CD4-positive, CD25-positive, alpha-beta regulatory T cell (primary cell): Measurements from ENCODE around the gene RTCA. TPM values are rescaled to one million over a fixed set of nuclear protein-coding genes. Genes with fewer than 3 reads are reported as not detected.
"Not testable (repeated sequence)": the region's sequence is repeated elsewhere in the genome, so short reads cannot be mapped to it uniquely, and the experiment has no call there.

Experiments used
- ATAC-seq, 2 donors: fragments of 150-1000 bp; cut with Tn5 transposase; one replicate each; pipeline ENCODE4 v1.10.0; 2021; ENCODE audit warnings: low read depth in 2 of 2, moderate number of reproducible peaks in 2 of 2, moderate library complexity in 1 of 2
- DNase-seq, 3 donors: peaks; one replicate each; pipeline versions ENCODE4 v3.0.0 to v3.0.0-alpha.2; 2012 to 2022; ENCODE audit warnings: mixed read lengths in 1 of 3
- H3K27ac ChIP-seq: one replicate; pipeline ENCODE4 v1.7.0; 2013; ENCODE audit warnings: mild to moderate bottlenecking, low read length; ENCODE audit not compliant: insufficient read depth, poor library complexity, severe bottlenecking
- H3K27me3 ChIP-seq: one replicate; pipeline ENCODE4 v1.7.0; 2013; ENCODE audit warnings: low read length; ENCODE audit not compliant: control insufficient read depth, insufficient read depth
- H3K36me3 ChIP-seq: one replicate; pipeline ENCODE4 v1.7.0; 2013; ENCODE audit warnings: mild to moderate bottlenecking, low read length, moderate library complexity; ENCODE audit not compliant: control insufficient read depth, insufficient read depth
- H3K4me1 ChIP-seq: 2 replicates; pipeline ENCODE4 v1.7.0; 2013; ENCODE audit warnings: mild to moderate bottlenecking, low read length; ENCODE audit not compliant: insufficient read depth, control insufficient read depth, poor library complexity, severe bottlenecking
- H3K4me3 ChIP-seq: one replicate; pipeline ENCODE4 v1.7.0; 2013; ENCODE audit warnings: low read depth, mild to moderate bottlenecking, low read length, moderate library complexity
- H3K9me3 ChIP-seq, 2 experiments: 1 replicate in 1 of 2; 2 replicates in 1 of 2; pipeline ENCODE4 v1.7.0; 2013; ENCODE audit warnings: low read length in 2 of 2, mild to moderate bottlenecking in 1 of 2, moderate library complexity in 1 of 2; ENCODE audit not compliant: control insufficient read depth in 2 of 2
- H3K27ac Mint-ChIP-seq, 3 donors: one replicate each; pipeline ENCODE4 v1.8.0; 2020 to 2022; ENCODE audit warnings: mild to moderate bottlenecking in 3 of 3, mixed read lengths in 3 of 3, moderate library complexity in 2 of 3
- H3K27me3 Mint-ChIP-seq: one replicate; pipeline ENCODE4 v1.8.0; 2022; ENCODE audit warnings: mild to moderate bottlenecking, mixed read lengths
- H3K36me3 Mint-ChIP-seq: one replicate; pipeline ENCODE4 v1.8.0; 2020; ENCODE audit warnings: mixed read lengths
- H3K4me1 Mint-ChIP-seq, 4 donors: one replicate each; pipeline ENCODE4 v1.8.0; 2020 to 2022; ENCODE audit warnings: mixed read lengths in 4 of 4, mild to moderate bottlenecking in 1 of 4
- H3K4me3 Mint-ChIP-seq, 4 donors: one replicate each; pipeline ENCODE4 v1.8.0; 2020 to 2022; ENCODE audit warnings: mild to moderate bottlenecking in 4 of 4, mixed read lengths in 4 of 4, moderate library complexity in 3 of 4
- H3K9me3 Mint-ChIP-seq, 7 donors: one replicate each; pipeline ENCODE4 v1.8.0; 2020 to 2022; ENCODE audit warnings: mixed read lengths in 7 of 7, mild to moderate bottlenecking in 3 of 7, moderate library complexity in 2 of 7
- polyA plus RNA-seq, 4 donors: library from polyadenylated mRNA; unstranded; fragments of 300-500 nt; fragmentation: Illumina TruSeq; gene quantifications; one replicate each; pipeline ENCODE4 v1.2.3, GENCODE V29; 2021
- total RNA-seq: library from RNA; stranded (reverse); gene quantifications from one replicate; pipeline ENCODE4 v1.2.3, GENCODE V29; 2022

Gene RTCA
- total and polyA plus RNA-seq, 5 donors from 2014 or later, result 25.9 to 49.9 (median 32.2) TPM

- H3K36me3 Mint-ChIP-seq, result peaks cover 12% of the 10 kb centered on the region
- not testable (repeated sequence) for DNase-seq, H3K27ac ChIP-seq, H3K9me3 Mint-ChIP-seq, H3K27me3 Mint-ChIP-seq, H3K27me3 ChIP-seq, ATAC-seq, H3K4me1 ChIP-seq, H3K9me3 ChIP-seq, H3K4me3 Mint-ChIP-seq, H3K4me3 ChIP-seq
- peaks cover 17% of the 10 kb centered on the region for H3K36me3 ChIP-seq
- peaks cover 3 to 19% (median 9%) of the 10 kb centered on the region in 4 donors for H3K4me1 Mint-ChIP-seq
- peak overlapping the region in 1 of 3 donors; percentile 71 for H3K27ac Mint-ChIP-seq
These were observed 31.0 kb downstream of the RTCA start for GRCh38 chr1:100296997-100297396.

- no peak for ATAC-seq
These were observed 32.5 kb downstream of the RTCA start for GRCh38 chr1:100298512-100298911.

GRCh38 chr1:100299521-100300222, 33.7 kb downstream of the RTCA start:
- Histone ChIP-seq H3K27me3 (no peaks in the 10 kb centered on the region), H3K27ac (no peak overlapping the region), H3K4me3 (no peak overlapping the region), H3K9me3 (no peaks in the 10 kb centered on the region), H3K4me1 (no peaks in the 10 kb centered on the region), H3K36me3 (no peaks in the 10 kb centered on the region)
- ATAC-seq, result no peak
- Mint-ChIP-seq H3K27ac (peak overlapping the region in 1 of 3 donors; percentile 5), H3K9me3 (peaks cover 0 to 4% (median 0%) of the 10 kb centered on the region in 7 donors), H3K4me3 (peak overlapping the region in 1 of 4 donors; percentile 17), H3K4me1 (peaks cover 3 to 11% (median 7%) of the 10 kb centered on the region in 4 donors), H3K27me3 (no peaks in the 10 kb centered on the region), H3K36me3 (peaks cover 4% of the 10 kb centered on the region)
- DNase-seq, result peak in 1 of 3 donors; percentile 9

More at GRCh38 chr1:100298512-100298911, 32.5 kb downstream of the RTCA start:
- Histone ChIP-seq H3K36me3 (peaks cover 3% of the 10 kb centered on the region), H3K27ac (no peak overlapping the region), H3K4me3 (no peak overlapping the region), H3K9me3 (no peaks in the 10 kb centered on the region), H3K4me1 (no peaks in the 10 kb centered on the region), H3K27me3 (no peaks in the 10 kb centered on the region)
- Mint-ChIP-seq H3K4me3 (no peak overlapping the region), H3K9me3 (peaks cover 0 to 4% (median 0%) of the 10 kb centered on the region in 7 donors), H3K4me1 (peaks cover 3 to 12% (median 9%) of the 10 kb centered on the region in 4 donors), H3K27ac (peak overlapping the region in 1 of 3 donors; percentile 34), H3K27me3 (no peaks in the 10 kb centered on the region), H3K36me3 (peaks cover 4% of the 10 kb centered on the region)
- no peak for DNase-seq

- peaks cover 0 to 4% (median 0%) of the 10 kb centered on the region in 7 donors for H3K9me3 Mint-ChIP-seq
These were observed 34.7 kb downstream of the RTCA start for GRCh38 chr1:100300691-100301090.

GRCh38 chr1:100302739-100303138, 36.7 kb downstream of the RTCA start:
- H3K36me3 Mint-ChIP-seq, result no peaks in the 10 kb centered on the region
- peaks cover 12 to 22% (median 19%) of the 10 kb centered on the region in 4 donors for H3K4me1 Mint-ChIP-seq
- H3K27me3 Mint-ChIP-seq, result no peaks in the 10 kb centered on the region
- no peaks in the 10 kb centered on the region for H3K36me3 ChIP-seq
- no peak overlapping the region for H3K27ac ChIP-seq
- no peak overlapping the region for H3K4me3 ChIP-seq
- H3K27ac Mint-ChIP-seq, result no peak overlapping the region
- ATAC-seq, result no peak
- H3K9me3 Mint-ChIP-seq, result peaks cover 0 to 4% (median 0%) of the 10 kb centered on the region in 7 donors
- H3K4me1 ChIP-seq, result peaks cover 8% of the 10 kb centered on the region
- DNase-seq, result no peak
- no peaks in the 10 kb centered on the region for H3K9me3 ChIP-seq
- H3K4me3 Mint-ChIP-seq, result no peak overlapping the region
- no peaks in the 10 kb centered on the region for H3K27me3 ChIP-seq

More at GRCh38 chr1:100300691-100301090, 34.7 kb downstream of the RTCA start:
- Histone ChIP-seq H3K27me3 (no peaks in the 10 kb centered on the region), H3K36me3 (no peaks in the 10 kb centered on the region), H3K4me1 (no peaks in the 10 kb centered on the region), H3K27ac (no peak overlapping the region), H3K9me3 (no peaks in the 10 kb centered on the region), H3K4me3 (no peak overlapping the region)
- Mint-ChIP-seq H3K27ac (no peak overlapping the region), H3K4me3 (no peak overlapping the region), H3K27me3 (no peaks in the 10 kb centered on the region), H3K4me1 (peaks cover 3 to 11% (median 7%) of the 10 kb centered on the region in 4 donors), H3K36me3 (peaks cover 4% of the 10 kb centered on the region)
- ATAC-seq (no peak), DNase-seq (no peak)

GRCh38 chr1:100304227-100304626, 38.2 kb downstream of the RTCA start:
- no peak overlapping the region for H3K27ac Mint-ChIP-seq
- DNase-seq (no peak), ATAC-seq (no peak)
- H3K36me3 ChIP-seq, result no peaks in the 10 kb centered on the region
- H3K4me1 ChIP-seq, result peaks cover 8% of the 10 kb centered on the region
- H3K36me3 Mint-ChIP-seq, result no peaks in the 10 kb centered on the region
- H3K4me3 ChIP-seq, result no peak overlapping the region
- no peak overlapping the region for H3K27ac ChIP-seq
- H3K9me3 Mint-ChIP-seq, result peaks cover 0 to 4% (median 2%) of the 10 kb centered on the region in 7 donors
- H3K4me3 Mint-ChIP-seq, result no peak overlapping the region
- peaks cover 0 to 1% of the 10 kb centered on the region in 2 experiments for H3K9me3 ChIP-seq
- H3K27me3 Mint-ChIP-seq, result no peaks in the 10 kb centered on the region
- H3K27me3 ChIP-seq, result no peaks in the 10 kb centered on the region
- H3K4me1 Mint-ChIP-seq, result peaks cover 12 to 19% (median 16%) of the 10 kb centered on the region in 4 donors

- Histone ChIP-seq H3K9me3 (peaks cover 0 to 8% of the 10 kb centered on the region in 2 experiments), H3K27me3 (no peaks in the 10 kb centered on the region), H3K4me1 (peaks cover 8% of the 10 kb centered on the region), H3K36me3 (no peaks in the 10 kb centered on the region), H3K27ac (no peak overlapping the region), H3K4me3 (no peak overlapping the region)
- no peak overlapping the region for H3K4me3 Mint-ChIP-seq
- H3K4me1 Mint-ChIP-seq, result peaks cover 9 to 19% (median 13%) of the 10 kb centered on the region in 4 donors
- ATAC-seq, result no peak
- no peak for DNase-seq
- no peaks in the 10 kb centered on the region for H3K27me3 Mint-ChIP-seq
- H3K36me3 Mint-ChIP-seq, result peaks cover 3% of the 10 kb centered on the region
- no peak overlapping the region for H3K27ac Mint-ChIP-seq
- peaks cover 0 to 4% (median 3%) of the 10 kb centered on the region in 7 donors for H3K9me3 Mint-ChIP-seq
These were observed 38.9 kb downstream of the RTCA start for GRCh38 chr1:100304921-100305320.
